Esophagus muscularis mucosa (tissue), 4 donors: ENCODE data around the gene SLC50A1. TPM values are rescaled to one million over a fixed set of nuclear protein-coding genes. Genes with fewer than 3 reads are reported as not detected.

Experiments
- DNase-seq: peaks from one replicate; pipeline ENCODE4 v3.0.0-alpha.2; 2017; ENCODE audit errors: extremely low spot score
- H3K27ac ChIP-seq, 4 donors: fragments of 200-600 bp; sonication (generic); replicated peaks in 1 of 4; 1 replicate in 3 of 4; 2 replicates in 1 of 4; pipeline ENCODE4 v1.5.1; 2016 to 2019; ENCODE audit warnings: mild to moderate bottlenecking in 1 of 4
- H3K27me3 ChIP-seq, 4 donors: fragments of 200-600 bp; sonication (generic); one replicate each; pipeline versions ENCODE4 v1.5.1 to v1.6.0; 2016 to 2019
- H3K36me3 ChIP-seq, 4 donors: fragments of 200-600 bp; sonication (generic); one replicate each; pipeline ENCODE4 v1.5.1; 2016 to 2019
- H3K4me1 ChIP-seq, 4 donors: fragments of 200-600 bp; sonication (generic); one replicate each; pipeline ENCODE4 v1.5.1; 2016 to 2019
- H3K4me3 ChIP-seq, 4 donors: fragments of 200-600 bp; sonication (generic); 1 replicate in 2 of 4; 2 replicates in 2 of 4; pipeline ENCODE4 v1.5.1; 2016 to 2019; ENCODE audit warnings: mild to moderate bottlenecking in 4 of 4, moderate library complexity in 1 of 4
- H3K9me3 ChIP-seq, 4 donors: fragments of 200-600 bp; sonication (generic); 1 replicate in 3 of 4; 2 replicates in 1 of 4; pipeline ENCODE4 v1.5.1; 2016 to 2019
- EP300 ChIP-seq: sonication (generic); formaldehyde crosslinking; IDR thresholded peaks from one replicate; pipeline ENCODE4 v1.6.1; 2017; ENCODE audit warnings: antibody characterized with exemption
- POLR2A ChIP-seq: fragments of 450-650 bp; IDR thresholded peaks from one replicate; pipeline ENCODE4 v1.6.1; 2017; ENCODE audit warnings: antibody characterized with exemption, moderate library complexity, mild to moderate bottlenecking, low read depth
- POLR2AphosphoS5 ChIP-seq, 2 donors: sonication (generic); formaldehyde crosslinking; IDR thresholded peaks; one replicate each; pipeline ENCODE4 v1.6.1; 2017; ENCODE audit warnings: antibody characterized with exemption in 2 of 2
- WGBS: methylation state at CpG from one replicate; pipeline ENCODE4 v1.1.5; 2018; 5-methylcytosine and 5-hydroxymethylcytosine counted together
- intact Hi-C: fragments of 100-400 bp; cut with DNase I; formaldehyde crosslinking; loops from one replicate; pipeline ENCODE4 v1.15.1; 2023
- total RNA-seq, 4 donors: library from RNA; depleted of rRNA; stranded (reverse); fragments of >200 nt; gene quantifications; one replicate each; pipeline versions ENCODE4 v1.1.0 to v1.2.1, GENCODE V29; 2016
- TF ChIP-seq, protein P1 (sequence below), 3 experiments: fragments of 200-600 bp in 2 of 3; fragments of 450-650 bp in 1 of 3; sonication (generic) in 2 of 3; IDR thresholded peaks; one replicate each; pipeline ENCODE4 v1.5.1; 2017 to 2019; ENCODE audit warnings: antibody characterized with exemption in 3 of 3, mild to moderate bottlenecking in 2 of 3, moderate library complexity in 1 of 3

SLC50A1 gene
- total RNA-seq, 4 donors from 2014 or later = 13.3 to 18.7 (median 15.2) TPM

DNA sequence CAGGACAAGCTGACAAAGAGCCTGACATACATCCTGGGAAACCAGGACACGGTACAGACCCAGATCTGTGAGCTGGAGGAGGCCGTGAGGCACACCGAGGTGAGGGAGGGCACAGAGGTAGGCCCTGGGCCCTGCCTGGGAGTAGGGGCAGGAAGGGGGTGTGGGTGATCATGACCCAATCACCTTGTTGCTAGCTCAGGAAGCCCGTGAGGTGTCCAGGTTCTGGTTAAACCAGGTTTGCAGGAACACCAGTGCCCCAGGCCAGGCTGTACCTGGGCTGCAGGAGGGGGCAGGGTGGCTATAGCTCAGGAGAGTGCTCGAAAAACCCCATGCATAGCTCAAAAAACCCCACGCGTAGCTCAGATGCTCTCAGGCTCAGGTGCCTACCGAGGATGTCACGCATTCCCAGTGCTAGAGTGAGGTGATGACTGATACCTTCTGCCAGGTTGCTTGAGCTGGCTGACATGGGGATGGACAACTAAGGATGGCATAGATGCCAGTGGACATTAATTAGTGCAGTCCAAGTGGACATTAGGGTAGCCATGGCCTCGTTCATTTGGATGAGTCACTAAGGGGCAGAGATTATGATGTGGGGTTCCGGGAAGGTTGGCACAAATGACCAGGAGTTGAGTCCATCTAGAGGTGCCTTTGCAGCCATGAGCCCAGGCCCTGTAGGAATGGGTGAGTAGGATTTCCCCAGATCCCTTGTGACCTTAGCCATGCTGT, 41.7 kb downstream of the SLC50A1 start:
- Histone ChIP-seq H3K27ac (no peak overlapping the region), H3K4me3 (no peak overlapping the region), H3K27me3 (peaks cover 0 to 24% (median 14%) of the 10 kb centered on the region in 4 donors), H3K9me3 (no peaks in the 10 kb centered on the region), H3K36me3 (peaks cover 0 to 4% (median 2%) of the 10 kb centered on the region in 4 donors), H3K4me1 (peaks cover 21 to 40% (median 31%) of the 10 kb centered on the region in 4 donors)
- intact Hi-C loops = loop anchor here (5.0 kb wide), 1 partner anchor 415 kb away; no protein-coding TSS in a partner anchor
- WGBS = 87% methylated on average over 11 of the region's 11 CpGs
- DNase-seq = no peak
- TF ChIP-seq POLR2A (no peak), POLR2AphosphoS5 (IDR thresholded peaks at IDR 0.05) (no peak), EP300 (no peak)
- TF ChIP-seq, protein P1, sequence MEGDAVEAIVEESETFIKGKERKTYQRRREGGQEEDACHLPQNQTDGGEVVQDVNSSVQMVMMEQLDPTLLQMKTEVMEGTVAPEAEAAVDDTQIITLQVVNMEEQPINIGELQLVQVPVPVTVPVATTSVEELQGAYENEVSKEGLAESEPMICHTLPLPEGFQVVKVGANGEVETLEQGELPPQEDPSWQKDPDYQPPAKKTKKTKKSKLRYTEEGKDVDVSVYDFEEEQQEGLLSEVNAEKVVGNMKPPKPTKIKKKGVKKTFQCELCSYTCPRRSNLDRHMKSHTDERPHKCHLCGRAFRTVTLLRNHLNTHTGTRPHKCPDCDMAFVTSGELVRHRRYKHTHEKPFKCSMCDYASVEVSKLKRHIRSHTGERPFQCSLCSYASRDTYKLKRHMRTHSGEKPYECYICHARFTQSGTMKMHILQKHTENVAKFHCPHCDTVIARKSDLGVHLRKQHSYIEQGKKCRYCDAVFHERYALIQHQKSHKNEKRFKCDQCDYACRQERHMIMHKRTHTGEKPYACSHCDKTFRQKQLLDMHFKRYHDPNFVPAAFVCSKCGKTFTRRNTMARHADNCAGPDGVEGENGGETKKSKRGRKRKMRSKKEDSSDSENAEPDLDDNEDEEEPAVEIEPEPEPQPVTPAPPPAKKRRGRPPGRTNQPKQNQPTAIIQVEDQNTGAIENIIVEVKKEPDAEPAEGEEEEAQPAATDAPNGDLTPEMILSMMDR (IDR thresholded peaks at IDR 0.05) = no peak

DNA sequence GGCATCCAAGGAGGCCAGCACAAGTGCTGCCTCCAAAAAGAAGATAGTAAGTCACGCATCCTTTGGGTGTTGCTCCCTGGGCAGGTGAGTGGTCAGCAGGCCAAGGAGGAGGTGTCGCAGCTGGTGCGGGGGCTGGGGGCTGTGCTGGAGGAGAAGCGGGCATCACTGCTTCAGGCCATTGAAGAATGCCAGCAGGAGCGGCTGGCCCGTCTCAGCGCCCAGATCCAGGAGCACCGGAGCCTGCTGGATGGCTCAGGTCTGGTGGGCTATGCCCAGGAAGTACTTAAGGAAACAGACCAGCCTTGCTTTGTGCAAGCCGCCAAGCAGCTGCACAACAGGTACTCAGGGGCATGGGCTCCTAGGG, 42.2 kb downstream of the SLC50A1 start:
- H3K27ac ChIP-seq = no peak overlapping the region
- TF ChIP-seq POLR2AphosphoS5 (IDR thresholded peaks at IDR 0.05) (no peak), POLR2A (no peak), EP300 (no peak)
- TF ChIP-seq, protein P1 (IDR thresholded peaks at IDR 0.05) = no peak
- H3K36me3 ChIP-seq = peaks cover 0 to 4% (median 2%) of the 10 kb centered on the region in 4 donors
- H3K9me3 ChIP-seq = no peaks in the 10 kb centered on the region
- 92% methylated on average over 2 of the region's 9 CpGs for WGBS
- intact Hi-C loops = loop anchor here (5.0 kb wide), 1 partner anchor 414 kb away; no protein-coding TSS in a partner anchor
- no peak for DNase-seq
- H3K4me1 ChIP-seq = peaks cover 18 to 35% (median 28%) of the 10 kb centered on the region in 4 donors
- H3K27me3 ChIP-seq = peaks cover 0 to 24% (median 14%) of the 10 kb centered on the region in 4 donors
- no peak overlapping the region for H3K4me3 ChIP-seq

DNA sequence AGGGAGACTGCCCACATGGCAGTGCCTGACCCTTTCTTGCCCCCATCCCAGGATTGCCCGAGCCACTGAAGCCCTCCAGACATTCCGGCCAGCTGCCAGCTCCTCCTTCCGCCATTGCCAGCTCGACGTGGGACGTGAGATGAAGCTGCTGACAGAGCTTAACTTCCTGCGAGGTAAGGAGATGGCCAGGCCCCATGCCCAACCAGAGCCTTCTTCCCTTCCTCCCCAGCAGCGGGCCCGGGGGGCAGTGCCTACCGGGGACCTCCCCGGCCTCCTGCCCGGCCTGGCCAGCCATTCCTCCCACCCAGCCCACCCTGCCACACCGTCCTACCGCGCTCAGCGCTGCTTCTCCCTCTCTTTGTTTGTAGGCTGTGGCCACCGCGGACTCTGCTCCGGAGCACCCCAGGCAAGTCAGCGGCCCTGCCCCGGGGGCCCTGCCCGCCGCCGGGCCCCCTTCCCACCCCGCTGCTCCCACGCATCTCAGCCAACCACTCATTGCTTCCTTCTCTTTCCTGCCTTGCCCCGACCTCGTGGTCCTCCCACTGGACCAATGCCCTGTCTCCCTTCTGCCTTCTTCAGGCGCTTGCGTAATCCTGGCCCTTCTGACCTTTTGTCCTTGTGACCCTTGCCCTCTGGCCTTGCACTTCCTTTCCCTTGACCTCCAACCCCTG, 42.9 kb downstream of the SLC50A1 start:
- intact Hi-C loops = loop anchor here (5.0 kb wide), 1 partner anchor 414 kb away; no protein-coding TSS in a partner anchor
- 84% methylated on average over 27 of the region's 30 CpGs for WGBS
- Histone ChIP-seq H3K4me1 (peaks cover 15 to 30% (median 24%) of the 10 kb centered on the region in 4 donors), H3K4me3 (no peak overlapping the region), H3K36me3 (peaks cover 0 to 4% (median 2%) of the 10 kb centered on the region in 4 donors), H3K27me3 (peaks cover 0 to 23% (median 14%) of the 10 kb centered on the region in 4 donors), H3K27ac (no peak overlapping the region), H3K9me3 (no peaks in the 10 kb centered on the region)
- TF ChIP-seq POLR2A (no peak), POLR2AphosphoS5 (IDR thresholded peaks at IDR 0.05) (no peak), EP300 (no peak)
- TF ChIP-seq, protein P1 (IDR thresholded peaks at IDR 0.05) = no peak
- DNase-seq = no peak

DNA sequence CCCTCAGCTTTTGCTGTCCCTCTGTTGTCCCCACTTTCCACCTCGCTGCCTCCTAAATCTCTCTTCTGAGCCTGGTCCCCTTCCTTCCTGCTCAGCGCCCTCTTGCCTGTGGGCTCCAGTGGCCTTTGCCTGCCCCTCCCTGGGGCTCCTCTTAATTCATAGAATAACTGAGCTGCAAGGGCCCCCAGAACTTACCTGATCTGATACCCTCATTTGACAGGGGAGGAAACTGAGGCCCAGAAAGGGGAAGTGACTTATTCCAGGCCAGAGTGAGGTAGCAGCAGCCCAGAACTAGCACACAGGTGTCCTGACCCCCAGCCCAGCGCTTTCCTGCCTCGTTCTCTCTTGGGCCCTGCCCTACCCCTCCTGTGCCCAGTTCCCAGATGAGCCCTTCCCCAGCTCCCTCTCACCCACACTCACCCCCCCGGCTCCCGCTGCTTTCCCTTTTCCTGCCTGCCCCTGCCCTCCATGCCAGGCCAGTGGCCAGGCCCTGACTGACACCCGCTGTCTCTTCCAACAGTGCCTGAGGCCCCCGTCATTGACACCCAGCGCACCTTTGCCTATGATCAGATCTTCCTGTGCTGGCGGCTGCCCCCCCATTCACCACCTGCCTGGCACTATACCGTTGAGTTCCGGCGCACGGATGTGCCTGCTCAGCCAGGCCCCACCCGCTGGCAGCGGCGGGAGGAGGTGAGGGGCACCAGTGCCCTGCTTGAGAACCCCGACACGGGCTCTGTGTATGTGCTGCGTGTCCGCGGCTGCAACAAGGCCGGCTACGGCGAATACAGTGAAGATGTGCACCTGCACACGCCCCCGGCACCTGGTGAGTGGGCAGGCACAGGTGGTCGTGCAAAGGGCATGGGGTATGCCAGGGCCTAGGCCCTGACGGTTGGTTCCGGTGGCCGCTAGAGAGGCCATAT, 43.7 kb downstream of the SLC50A1 start:
- DNase-seq = no peak
- Histone ChIP-seq H3K9me3 (no peaks in the 10 kb centered on the region), H3K4me3 (no peak overlapping the region), H3K36me3 (peaks cover 0 to 4% (median 2%) of the 10 kb centered on the region in 4 donors), H3K4me1 (peaks cover 7 to 22% (median 16%) of the 10 kb centered on the region in 4 donors), H3K27ac (no peak overlapping the region), H3K27me3 (peaks cover 0 to 15% (median 6%) of the 10 kb centered on the region in 4 donors)
- WGBS = 95% methylated on average over 30 of the region's 31 CpGs
- TF ChIP-seq POLR2A = no peak
- TF ChIP-seq, protein P1 (IDR thresholded peaks at IDR 0.05) = no peak
- TF ChIP-seq EP300 = no peak
- TF ChIP-seq POLR2AphosphoS5 (IDR thresholded peaks at IDR 0.05) = no peak
- intact Hi-C loops = loop anchor here (5.0 kb wide), 1 partner anchor 413 kb away; no protein-coding TSS in a partner anchor
